Measurements from ENCODE around the gene STAT5B. TPM values are rescaled to one million over a fixed set of nuclear protein-coding genes. Genes with fewer than 3 reads are reported as not detected.

STAT5B gene
- total and polyA plus RNA-seq, 2 of the 8 experiments (the other 6 are each of a cell fraction or from before 2014, with no cell fraction given), result 35.3 to 52.6 TPM

DNA sequence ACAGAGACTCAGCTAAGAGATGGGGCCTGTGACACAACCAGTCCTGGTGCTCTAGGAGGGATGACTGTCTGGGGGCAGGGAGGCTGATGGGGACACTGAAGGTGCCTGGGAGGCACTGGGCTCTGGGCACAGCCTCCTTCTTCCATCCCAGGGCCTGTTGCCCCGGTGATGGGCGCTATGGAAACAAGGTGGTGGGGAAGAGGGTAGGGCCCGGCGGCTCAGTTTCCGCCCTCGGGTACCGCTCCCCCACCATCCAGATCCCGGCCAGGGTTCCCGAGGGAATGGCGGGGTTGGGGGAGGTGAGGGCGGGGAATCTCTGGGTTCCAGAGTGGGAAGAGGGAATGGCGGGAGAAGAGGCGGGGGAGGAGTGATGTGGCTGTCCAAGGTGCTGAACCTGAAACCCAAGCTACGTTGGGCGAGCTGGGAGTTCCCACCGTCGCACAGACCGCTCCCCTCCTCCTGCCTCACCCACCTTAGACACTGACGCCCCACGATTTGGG is 96.2 kb downstream of the STAT5B start:
- ChIA-PET POLR2A (ENCODE audit: partially characterized antibody) (interaction anchor here (0.7 to 1.7 kb wide), 6 partner anchors 8 to 261 kb away, joined by 3 to 8 read pairs (median 3); partner anchors contain the start of genes ACLY and GHDC), CTCF (ENCODE audit: partially characterized antibody) (interaction anchor here (1.0 to 4.9 kb wide), 15 partner anchors 11 to 151 kb away, joined by 3 to 34 read pairs (median 4); partner anchors contain the start of genes HSPB9 and KAT2A)
- FAIRE-seq (no peak), DNase-seq (ENCODE audit: low read depth in 1 of 2, low spot score in 2 of 2) (peak in 1 of 2 experiments; percentile 89)
- no peaks in the 10 kb centered on the region for H3K36me3 ChIP-seq (ENCODE audit: control insufficient read depth in 2 of 4, insufficient read depth in 4 of 4, low read length in 3 of 4)
- H4K20me1 ChIP-seq (replicated peaks in 1 of 2; ENCODE audit: control insufficient read depth in 1 of 2, insufficient read depth in 2 of 2, low read length in 2 of 2), result peaks cover 0 to 1% of the 10 kb centered on the region in 2 experiments
- H3K4me3 ChIP-seq (ENCODE audit: extremely low read depth in 1 of 4, insufficient read depth in 2 of 4, low read depth in 3 of 4, low read length in 4 of 4), result peak overlapping the region; percentile 40 to 73 (median 51); a peak in 7 of 8 replicates
- H3K14ac ChIP-seq (ENCODE audit: insufficient read length), result no peak overlapping the region
- no peak overlapping the region for H2BK5ac ChIP-seq (ENCODE audit: low read depth, low read length)
- no peak overlapping the region for H4K8ac ChIP-seq (ENCODE audit: extremely low read depth, insufficient read depth, low read length)
- 16% methylated on average over 14 of the region's 20 CpGs; no CpG with 5 or more reads in 1 of the 2 experiments for WGBS, 2 experiments (ENCODE audit: extremely low coverage in 1 of 2, insufficient coverage in 1 of 2, insufficient read length in 1 of 2, insufficient replicate concordance in 2 of 2, low coverage in 1 of 2, low lambda C conversion rate in 2 of 2, missing lambda C conversion rate in 1 of 2)
- peaks cover 7 to 48% (median 34%) of the 10 kb centered on the region in 4 experiments for H3K27me3 ChIP-seq (replicated peaks in 1 of 4; ENCODE audit: control insufficient read depth in 3 of 4, extremely low read depth in 1 of 4, insufficient read depth in 3 of 4, low read length in 3 of 4)
- no peak overlapping the region for H2BK120ac ChIP-seq (replicated peaks; ENCODE audit: low read depth, low read length)
- no peak overlapping the region for H3K4ac ChIP-seq (replicated peaks; ENCODE audit: insufficient read length, low read depth, low read length)
- H3K9ac ChIP-seq (replicated peaks in 1 of 4; ENCODE audit: extremely low read depth in 1 of 4, low read depth in 3 of 4, low read length in 3 of 4), result no peak overlapping the region
- H3K23me2 ChIP-seq (ENCODE audit: low read depth, low read length), result peaks cover 13% of the 10 kb centered on the region; the same call in 1 of the 2 replicates
- no peak overlapping the region for H3K27ac ChIP-seq (ENCODE audit: low read depth, low read length)
- no peaks in the 10 kb centered on the region for H3K9me3 ChIP-seq (ENCODE audit: insufficient read depth in 2 of 2, low read depth in 1 of 2, low read length in 1 of 2)
- no peak overlapping the region for H2BK12ac ChIP-seq (ENCODE audit: low read depth, low read length)
- H3K56ac ChIP-seq (replicated peaks; ENCODE audit: insufficient read length, low read depth, low read length), result no peak overlapping the region
- no peak overlapping the region for H2AK5ac ChIP-seq (ENCODE audit: low read depth, low read length)
- no peak overlapping the region for H4K91ac ChIP-seq (replicated peaks; ENCODE audit: insufficient read length, low read length)
- no peak overlapping the region for H4K5ac ChIP-seq (ENCODE audit: insufficient read length, low read depth, low read length)
- H3K79me2 ChIP-seq (ENCODE audit: control insufficient read depth in 1 of 2, insufficient read depth in 2 of 2, low read length in 2 of 2), result no peaks in the 10 kb centered on the region
- no peak overlapping the region for H2BK20ac ChIP-seq (ENCODE audit: low read length)
- H2AFZ ChIP-seq (ENCODE audit: low read length), result no peak overlapping the region
- H3K18ac ChIP-seq (ENCODE audit: extremely low read depth, low read length), result no peak overlapping the region
- no peaks in the 10 kb centered on the region for H3K79me1 ChIP-seq (ENCODE audit: low read depth, low read length)
- H2BK15ac ChIP-seq (ENCODE audit: low read length), result no peak overlapping the region
- H3K4me1 ChIP-seq (replicated peaks in 1 of 4; ENCODE audit: control insufficient read depth in 3 of 4, insufficient read depth in 4 of 4, low read length in 3 of 4), result peaks cover 0 to 17% (median 12%) of the 10 kb centered on the region in 4 experiments; a peak in 5 of 7 replicates
- peak overlapping the region; percentile 92 to 96 for H3K4me2 ChIP-seq (ENCODE audit: insufficient read depth in 1 of 2, low read depth in 2 of 2, low read length in 2 of 2)
- H3K23ac ChIP-seq (ENCODE audit: insufficient read length), result no peak overlapping the region
- TF ChIP-seq TEAD4 (IDR thresholded peaks at IDR 0.05; ENCODE audit: low read depth, low read length) (peak; percentile 55; the same call in 1 of the 2 replicates), CREB1 (IDR thresholded peaks at IDR 0.05) (peak; percentile 55; the same call in 1 of the 2 replicates), EP300 (IDR thresholded peaks at IDR 0.05; ENCODE audit: borderline replicate concordance in 1 of 2, low read depth in 2 of 2, low read length in 2 of 2) (no peak), POLR2AphosphoS5 (IDR thresholded peaks at IDR 0.05; ENCODE audit: low read depth, low read length) (no peak), EGR1 (IDR thresholded peaks at IDR 0.05; ENCODE audit: borderline replicate concordance, low read depth, low read length) (peak; percentile 87; the same call in 1 of the 2 replicates), HDAC2 (IDR thresholded peaks at IDR 0.05; ENCODE audit: borderline replicate concordance in 1 of 2, low read depth in 2 of 2, low read length in 2 of 2) (0 out of 4 replicates have a peak, but pooled peaks of 1 of the 2 experiments have one; percentile 69), YY1 (IDR thresholded peaks at IDR 0.05; ENCODE audit: low read depth, low read length) (peak; percentile 84; the same call in 1 of the 2 replicates), SAP30 (IDR thresholded peaks at IDR 0.05; ENCODE audit: insufficient read depth, insufficient replicate concordance, low read length) (peak; percentile 60), SUZ12 (IDR thresholded peaks at IDR 0.05; ENCODE audit: low read length) (peak; percentile 41; the same call in 1 of the 2 replicates), SIN3A (conservative IDR thresholded peaks at IDR 0.05 in 1 of 2, IDR thresholded peaks at IDR 0.05 in 1 of 2; ENCODE audit: low read depth in 1 of 2, low read length in 2 of 2) (peak; percentile 96 to 98)

All from H1 (cell line).